Endothelial cell of umbilical vein (primary cell): ENCODE data around the gene ASPHD2. TPM values are rescaled to one million over a fixed set of nuclear protein-coding genes. Genes with fewer than 3 reads are reported as not detected.

Experiments
- BruUV-seq: library from RNA; stranded (reverse); fragments of 400-500 nt; replicated peaks from 2 replicates; lab custom pipeline; 2021; lab: Mats Ljungman, UMichigan
- CTCF ChIA-PET: fragments of 300-600, 350-600 bp; sonication (Branson Sonifier 250); formaldehyde crosslinking; loops from one replicate; lab custom pipeline; 2021; ENCODE audit warnings: antibody characterized with exemption, inconsistent platforms; lab: Charles Lee
- POLR2A ChIA-PET: fragments of 300-600, 350-600 bp; sonication (Branson Sonifier 250); formaldehyde crosslinking; loops from one replicate; lab custom pipeline; 2021; ENCODE audit warnings: antibody characterized with exemption, inconsistent platforms; lab: Charles Lee
- DNase-seq: peaks from one replicate; pipeline ENCODE4 v3.0.0-alpha.2; 2011; ENCODE audit warnings: low read depth, low spot score
- FAIRE-seq: peaks from 2 replicates; lab custom pipeline; 2011; peaks lifted over from hg19 to GRCh38; lab: Jason Lieb, UNC
- H2AFZ ChIP-seq: 2 replicates; pipeline ENCODE4 v1.6.0; 2012; ENCODE audit warnings: low read depth, low read length, control low read depth, inconsistent platforms
- H3K27ac ChIP-seq: 2 replicates; pipeline ENCODE4 v1.5.1; 2011; ENCODE audit warnings: low read depth, mild to moderate bottlenecking, control low read depth, low read length, moderate library complexity; ENCODE audit not compliant: insufficient read depth
- H3K27me3 ChIP-seq, 2 experiments: 2 replicates each; pipeline versions ENCODE4 v1.6.0 to v1.6.1; 2011; ENCODE audit warnings: low read length in 2 of 2, mixed read lengths in 1 of 2; ENCODE audit not compliant: control insufficient read depth in 2 of 2, insufficient read depth in 2 of 2
- H3K36me3 ChIP-seq, 2 experiments: 2 replicates in 1 of 2; 3 replicates in 1 of 2; pipeline ENCODE4 v1.5.1; 2011; ENCODE audit warnings: low read length in 2 of 2, mild to moderate bottlenecking in 1 of 2, moderate library complexity in 1 of 2; ENCODE audit not compliant: control insufficient read depth in 2 of 2, insufficient read depth in 2 of 2; ENCODE audit errors: extremely low read depth in 1 of 2
- H3K4me1 ChIP-seq: 3 replicates; pipeline ENCODE4 v1.5.1; 2011; ENCODE audit warnings: mild to moderate bottlenecking, low read length; ENCODE audit not compliant: control insufficient read depth, insufficient read depth; ENCODE audit errors: extremely low read depth
- H3K4me2 ChIP-seq: 2 replicates; pipeline ENCODE4 v1.6.1; 2011; ENCODE audit warnings: low read length, control low read depth, mixed read lengths; ENCODE audit not compliant: insufficient read depth
- H3K4me3 ChIP-seq, 3 experiments: fragments of 200-600 bp in 1 of 3; sonication (generic), shearing (Covaris generic) in 1 of 3; replicated peaks in 1 of 3; 2 replicates each; pipeline ENCODE4 v1.5.1; 2011 to 2016; ENCODE audit warnings: control low read depth in 3 of 3, low read length in 3 of 3, mild to moderate bottlenecking in 2 of 3, inconsistent platforms in 1 of 3, low read depth in 1 of 3, moderate library complexity in 1 of 3; ENCODE audit not compliant: insufficient read depth in 1 of 3
- H3K79me2 ChIP-seq: 2 replicates; pipeline ENCODE4 v1.6.0; 2012; ENCODE audit warnings: low read length, inconsistent platforms; ENCODE audit not compliant: control insufficient read depth, insufficient read depth
- H3K9ac ChIP-seq: replicated peaks from 2 replicates; pipeline ENCODE3; 2011; ENCODE audit warnings: low read length, control low read depth; ENCODE audit not compliant: insufficient read depth; ENCODE audit errors: extremely low read depth
- H3K9me1 ChIP-seq: replicated peaks from 3 replicates; pipeline ENCODE4 v1.6.0; 2011; ENCODE audit warnings: mild to moderate bottlenecking, low read length; ENCODE audit not compliant: control insufficient read depth, insufficient read depth; ENCODE audit errors: extremely low read depth
- H3K9me3 ChIP-seq: replicated peaks from 2 replicates; pipeline ENCODE4 v1.5.1; 2012; ENCODE audit warnings: low read length, inconsistent platforms; ENCODE audit not compliant: control insufficient read depth, insufficient read depth
- H4K20me1 ChIP-seq: replicated peaks from 2 replicates; pipeline ENCODE3; 2011; ENCODE audit warnings: mild to moderate bottlenecking, low read length; ENCODE audit not compliant: control insufficient read depth, insufficient read depth; ENCODE audit errors: extremely low read depth
- FOS ChIP-seq: IDR thresholded peaks from 2 replicates; pipeline ENCODE4 v1.6.1; 2011; ENCODE audit warnings: mild to moderate bottlenecking, low read length, moderate library complexity, borderline replicate concordance; ENCODE audit not compliant: insufficient read depth
- JUN ChIP-seq: IDR thresholded peaks from 2 replicates; pipeline ENCODE4 v1.6.1; 2011; ENCODE audit warnings: borderline replicate concordance, low read depth; ENCODE audit not compliant: insufficient read length, insufficient read depth
- MYC ChIP-seq: IDR thresholded peaks from one replicate; pipeline ENCODE4 v1.6.1; 2011; ENCODE audit warnings: mild to moderate bottlenecking, low read depth, low read length
- POLR2AphosphoS5 ChIP-seq: IDR thresholded peaks from 2 replicates; pipeline ENCODE4 v1.6.1; 2012; ENCODE audit warnings: low read depth, mild to moderate bottlenecking, control low read depth, low read length, moderate library complexity; ENCODE audit not compliant: insufficient read depth
- dilution Hi-C: fragments of 300-500 bp; cut with MboI; formaldehyde crosslinking; loops from one replicate; pipeline ENCODE4 v1.15.0; 2019; ENCODE audit warnings: low sequenced_read_pairs; ENCODE audit not compliant: extremely low pct_ligation_motif_present
- intact Hi-C: fragments of 100-400 bp; cut with micrococcal nuclease; formaldehyde crosslinking; loops from one replicate; pipeline ENCODE4 v1.10.0; 2022
- polyA plus RNA-seq, 4 experiments: library from polyadenylated mRNA; depleted of rRNA in 3 of 4; stranded (reverse) in 3 of 4; unstranded in 1 of 4; fragments of >200 nt; gene quantifications; 2 replicates each; pipeline versions ENCODE4 v1.2.1 to v1.2.3, GENCODE V29; 2011 to 2012; ENCODE audit warnings: missing spikeins in 1 of 4
- total RNA-seq: library from RNA; stranded (reverse); gene quantifications from 2 replicates; pipeline ENCODE4 v1.2.3, GENCODE V29; 2021
- TF ChIP-seq, protein P1 (sequence below): IDR thresholded peaks from 2 replicates; pipeline ENCODE4 v1.6.1; 2011; ENCODE audit not compliant: insufficient read depth, insufficient read length
- TF ChIP-seq, protein P2 (sequence below), 2 donors: IDR thresholded peaks; 1 replicate in 1 of 2; 2 replicates in 1 of 2; pipeline ENCODE4 v1.5.1; 2011; ENCODE audit warnings: low read length in 2 of 2, mild to moderate bottlenecking in 2 of 2, moderate library complexity in 2 of 2, control low read depth in 1 of 2, inconsistent platforms in 1 of 2, low read depth in 1 of 2; ENCODE audit not compliant: insufficient read depth in 1 of 2; ENCODE audit errors: extremely low read depth in 1 of 2

ASPHD2 gene
- total and polyA plus RNA-seq, 2 donors (not counting 3 experiments of a cell fraction or from before 2014, with no cell fraction given), result 4.8 to 5.5 TPM

DNA sequence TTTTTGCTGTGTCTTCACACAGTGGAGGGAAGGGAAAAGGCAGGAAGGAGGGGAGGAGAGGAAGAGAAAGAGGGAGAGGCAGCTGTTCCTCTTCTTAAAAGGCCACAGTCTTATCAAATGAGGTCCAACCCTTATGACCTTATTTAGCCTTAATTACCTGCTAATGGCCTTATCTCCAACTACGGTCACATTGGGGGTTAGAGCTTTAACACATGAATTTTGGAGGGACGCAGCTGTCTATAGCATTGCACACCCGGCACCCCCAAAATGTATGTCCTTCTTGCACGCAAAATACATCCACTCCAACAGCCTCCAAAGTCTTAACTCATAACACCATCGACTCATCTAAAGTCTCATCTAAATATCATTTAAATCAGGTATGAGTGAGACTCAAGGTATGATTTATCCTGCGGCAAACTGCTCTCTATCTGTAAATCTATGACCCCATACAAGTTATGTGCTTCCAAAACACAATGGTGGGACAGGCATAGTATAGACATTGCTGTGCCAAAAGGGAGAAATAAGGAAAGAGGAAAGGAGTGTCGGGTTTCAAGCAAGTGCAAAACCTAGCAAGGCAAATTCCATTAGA lies 45.0 kb upstream of the ASPHD2 start:
- no peak overlapping the region for H3K4me2 ChIP-seq
- dilution Hi-C loops (no loop called here), intact Hi-C loops (no loop called here)
- no peaks in the 10 kb centered on the region for H3K79me2 ChIP-seq
- peaks cover 8 to 15% of the 10 kb centered on the region in 2 experiments for H3K27me3 ChIP-seq
- TF ChIP-seq, protein P1, sequence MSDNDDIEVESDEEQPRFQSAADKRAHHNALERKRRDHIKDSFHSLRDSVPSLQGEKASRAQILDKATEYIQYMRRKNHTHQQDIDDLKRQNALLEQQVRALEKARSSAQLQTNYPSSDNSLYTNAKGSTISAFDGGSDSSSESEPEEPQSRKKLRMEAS, result no peak
- TF ChIP-seq MYC (no peak), POLR2AphosphoS5 (no peak)
- H3K4me1 ChIP-seq, result no peaks in the 10 kb centered on the region
- ChIA-PET CTCF (interaction anchor here (1.5 to 4.8 kb wide), 3 partner anchors 17 to 20 kb away, joined by 4 to 25 read pairs (median 8); no protein-coding TSS in a partner anchor), POLR2A (no interaction called here)
- no peaks in the 10 kb centered on the region for H4K20me1 ChIP-seq
- no TSS peak for BruUV-seq
- no peak overlapping the region for H3K9ac ChIP-seq
- no peaks in the 10 kb centered on the region for H3K36me3 ChIP-seq
- no peak overlapping the region for H3K27ac ChIP-seq
- H2AFZ ChIP-seq, result no peak overlapping the region
- DNase-seq, result no peak
- H3K9me3 ChIP-seq, result no peaks in the 10 kb centered on the region
- no peaks in the 10 kb centered on the region for H3K9me1 ChIP-seq
- no peak overlapping the region for H3K4me3 ChIP-seq
- FAIRE-seq, result no peak

DNA sequence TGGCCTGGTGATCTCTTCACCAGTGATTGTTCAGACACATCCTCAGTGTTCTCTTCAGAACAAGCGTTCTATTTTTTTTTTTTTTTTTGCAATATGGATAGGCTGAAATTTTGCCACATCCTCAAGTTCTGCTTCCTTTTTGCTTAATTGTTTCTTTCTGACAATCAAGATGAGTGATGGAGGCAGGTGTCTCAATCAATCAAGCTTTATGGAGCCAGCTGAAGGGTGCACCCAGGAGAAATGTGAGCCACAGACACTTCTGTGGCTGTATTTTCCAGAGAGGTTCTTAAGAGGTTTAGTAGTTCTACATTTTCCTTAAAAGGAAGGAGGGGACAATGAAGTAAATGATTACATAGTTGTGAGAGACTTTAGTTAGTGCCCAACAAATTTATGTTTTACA lies 43.9 kb upstream of the ASPHD2 start:
- Histone ChIP-seq H3K27ac (no peak overlapping the region), H2AFZ (no peak overlapping the region), H3K9ac (no peak overlapping the region), H4K20me1 (no peaks in the 10 kb centered on the region), H3K9me3 (no peaks in the 10 kb centered on the region), H3K36me3 (no peaks in the 10 kb centered on the region), H3K4me3 (no peak overlapping the region), H3K4me1 (no peaks in the 10 kb centered on the region), H3K27me3 (peaks cover 4 to 15% of the 10 kb centered on the region in 2 experiments), H3K4me2 (no peak overlapping the region), H3K9me1 (no peaks in the 10 kb centered on the region), H3K79me2 (no peaks in the 10 kb centered on the region)
- TF ChIP-seq JUN, result no peak
- no peak for TF ChIP-seq FOS
- no peak for TF ChIP-seq MYC
- TF ChIP-seq, protein P2, sequence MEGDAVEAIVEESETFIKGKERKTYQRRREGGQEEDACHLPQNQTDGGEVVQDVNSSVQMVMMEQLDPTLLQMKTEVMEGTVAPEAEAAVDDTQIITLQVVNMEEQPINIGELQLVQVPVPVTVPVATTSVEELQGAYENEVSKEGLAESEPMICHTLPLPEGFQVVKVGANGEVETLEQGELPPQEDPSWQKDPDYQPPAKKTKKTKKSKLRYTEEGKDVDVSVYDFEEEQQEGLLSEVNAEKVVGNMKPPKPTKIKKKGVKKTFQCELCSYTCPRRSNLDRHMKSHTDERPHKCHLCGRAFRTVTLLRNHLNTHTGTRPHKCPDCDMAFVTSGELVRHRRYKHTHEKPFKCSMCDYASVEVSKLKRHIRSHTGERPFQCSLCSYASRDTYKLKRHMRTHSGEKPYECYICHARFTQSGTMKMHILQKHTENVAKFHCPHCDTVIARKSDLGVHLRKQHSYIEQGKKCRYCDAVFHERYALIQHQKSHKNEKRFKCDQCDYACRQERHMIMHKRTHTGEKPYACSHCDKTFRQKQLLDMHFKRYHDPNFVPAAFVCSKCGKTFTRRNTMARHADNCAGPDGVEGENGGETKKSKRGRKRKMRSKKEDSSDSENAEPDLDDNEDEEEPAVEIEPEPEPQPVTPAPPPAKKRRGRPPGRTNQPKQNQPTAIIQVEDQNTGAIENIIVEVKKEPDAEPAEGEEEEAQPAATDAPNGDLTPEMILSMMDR (IDR thresholded peaks at IDR 0.05; ENCODE audit: extremely low read depth in 1 of 2, insufficient read depth in 1 of 2, low read depth in 1 of 2, low read length in 2 of 2), result no peak
- no peak for DNase-seq
- CTCF ChIA-PET, result interaction anchor here (0.6 to 2.5 kb wide), 5 partner anchors 13 to 76 kb away, joined by 3 to 6 read pairs (median 4); no protein-coding TSS in a partner anchor
- dilution Hi-C loops, result no loop called here
- FAIRE-seq, result no peak
- no TSS peak for BruUV-seq
- POLR2A ChIA-PET, result no interaction called here
- intact Hi-C loops, result no loop called here
